SK-N-SH (cell line): ENCODE measurements around the gene PLPP6.

Experiments
- JUND ChIP-seq: IDR thresholded peaks from 2 replicates; pipeline ENCODE4 v1.4.0; 2012
- RFX5 ChIP-seq: IDR thresholded peaks from 2 replicates; pipeline ENCODE4 v1.6.1; 2012; ENCODE audit warnings: mild to moderate bottlenecking, improper control_type of control experiment, low read length

GRCh38 chr9:4671737-4672136 is 9.6 kb downstream of the PLPP6 start:
- TF ChIP-seq JUND: no peak
- TF ChIP-seq RFX5: no peak
